CD4-positive, alpha-beta T cell treated with Interferon alpha-2 for 1 hour (primary cell): Measurements from ENCODE around the gene EMC1.
A peak's percentile ranks its signal among the peaks of the same experiment; 100 is the strongest.
"Not testable (repeated sequence)": the region's sequence is repeated elsewhere in the genome, so short reads cannot be mapped to it uniquely, and the experiment has no call there.

Experiments
- DNase-seq, 2 donors: peaks; one replicate each; pipeline ENCODE4 v3.0.0-alpha.2; 2020 to 2022

Gene EMC1

DNA sequence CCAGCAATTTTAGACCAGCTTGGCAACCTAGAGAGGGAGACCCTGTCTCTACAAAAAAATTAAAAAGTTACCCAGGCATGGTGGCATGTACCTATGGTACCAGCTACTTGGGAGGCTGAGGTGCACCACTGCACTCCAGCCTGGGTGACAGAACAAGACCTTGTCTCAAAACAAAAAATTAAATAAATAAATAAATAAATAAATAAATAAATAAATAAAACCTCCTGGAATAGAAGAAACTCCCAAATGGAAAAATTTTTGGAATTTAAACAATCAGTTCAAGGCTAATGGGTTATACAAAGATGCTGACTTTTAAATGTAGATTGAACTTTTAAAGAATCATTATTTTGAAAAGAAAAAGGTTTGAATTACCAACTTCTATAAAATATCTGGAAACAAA, 63.5 kb downstream of the EMC1 start:
- no peak for DNase-seq

DNA sequence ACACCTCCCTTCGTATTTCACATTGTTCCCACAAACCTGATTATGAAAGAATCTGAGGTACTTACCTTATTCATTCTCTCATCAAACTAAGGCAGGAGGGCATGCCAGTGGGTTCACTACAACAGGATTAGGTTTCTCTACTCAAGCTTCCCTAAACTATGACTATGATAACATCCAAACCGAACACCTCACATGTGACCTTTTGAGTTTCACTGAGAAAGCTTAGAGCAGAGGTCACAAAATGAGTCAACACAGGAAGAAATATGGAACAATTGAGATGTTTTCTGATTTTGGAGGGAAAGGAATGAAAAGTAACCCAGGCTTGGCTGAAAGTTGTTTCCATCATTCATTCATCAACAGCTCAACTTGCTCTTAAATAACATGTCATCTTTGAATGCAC, 65.3 kb downstream of the EMC1 start:
- DNase-seq: no peak

GRCh38 chr1:19182223-19182622, 69.1 kb downstream of the EMC1 start:
- DNase-seq: no peak

GRCh38 chr1:19180265-19180657, 71.1 kb downstream of the EMC1 start:
- not testable (repeated sequence) for DNase-seq

GRCh38 chr1:19179597-19180264, 71.6 kb downstream of the EMC1 start:
- peak; percentile 14 to 45 for DNase-seq

DNA sequence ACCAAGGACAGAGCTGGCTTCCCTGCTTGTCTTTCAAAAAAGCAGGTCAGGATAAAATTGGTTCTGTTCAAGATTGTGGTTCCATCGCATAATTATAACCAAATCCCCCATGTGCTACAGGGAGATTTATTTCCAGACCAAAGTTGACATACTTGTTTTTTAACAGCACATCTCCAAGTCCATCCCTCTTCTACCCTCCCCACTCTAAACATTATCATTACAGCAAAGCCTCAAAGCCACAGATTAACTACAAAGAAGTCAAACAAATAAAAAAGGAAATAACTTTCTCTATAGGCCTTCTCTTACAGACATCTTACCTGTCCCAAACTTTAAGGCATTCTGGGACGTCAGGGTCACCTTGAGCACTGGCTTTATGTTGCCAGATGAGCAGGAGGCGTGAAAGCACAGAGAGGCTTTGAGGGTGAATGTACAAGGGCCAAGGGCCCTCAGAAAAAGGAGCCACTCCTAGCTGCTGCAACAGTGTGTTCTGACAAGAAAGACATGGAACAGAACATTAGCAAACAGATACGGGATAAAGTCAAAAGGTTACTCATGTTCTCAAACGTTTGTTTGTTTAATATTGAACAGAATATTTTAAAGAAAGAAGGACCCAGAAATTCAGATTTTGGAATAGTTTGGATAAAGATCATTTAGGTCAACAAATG, 72.5 kb downstream of the EMC1 start:
- no peak for DNase-seq

- no peak for DNase-seq
These were observed 73.5 kb downstream of the EMC1 start for GRCh38 chr1:19177811-19178210.

DNA sequence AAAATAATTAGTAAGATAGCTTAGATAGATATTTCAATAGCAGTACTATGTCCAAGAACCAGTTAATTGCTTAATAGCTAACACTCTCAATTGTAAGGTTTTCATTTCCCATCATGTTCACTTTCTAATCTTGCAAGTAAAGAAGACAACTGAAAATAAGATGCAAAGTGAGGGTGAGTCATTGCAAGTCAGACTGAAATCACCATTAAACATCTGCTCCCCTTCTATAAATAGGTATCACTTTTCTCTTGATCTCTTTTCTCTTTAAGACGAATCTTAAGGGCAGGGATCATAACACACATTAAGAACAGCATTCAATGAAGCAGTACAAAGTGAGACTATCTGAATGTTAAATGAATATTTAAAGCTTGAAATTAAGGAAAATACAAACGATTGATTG, 81.7 kb downstream of the EMC1 start:
- no peak for DNase-seq

GRCh38 chr1:19167140-19167539, 84.2 kb downstream of the EMC1 start:
- DNase-seq: no peak

GRCh38 chr1:19166066-19166465, 85.3 kb downstream of the EMC1 start:
- no peak for DNase-seq
